KMS-11 (cell line): ENCODE data around the gene ZNF423.

Experiments used
- H2AFZ ChIP-seq: fragments of 200-600 bp; sonication (generic); 2 replicates; pipeline ENCODE4 v1.6.1; 2016; ENCODE audit warnings: antibody characterized with exemption, mixed run types, low read depth
- H3K27ac ChIP-seq: fragments of 200-600 bp; sonication (generic); 2 replicates; pipeline ENCODE4 v1.6.1; 2016; ENCODE audit warnings: mild to moderate bottlenecking, mixed run types
- H3K27me3 ChIP-seq: fragments of 200-600 bp; sonication (generic); 2 replicates; pipeline ENCODE4 v1.6.1; 2017; ENCODE audit warnings: mild to moderate bottlenecking, low read depth, mixed run types, moderate library complexity; ENCODE audit not compliant: insufficient read depth
- H3K36me3 ChIP-seq: fragments of 200-600 bp; sonication (generic); 2 replicates; pipeline ENCODE4 v1.6.1; 2017; ENCODE audit warnings: mild to moderate bottlenecking, mixed run types; ENCODE audit not compliant: insufficient read depth
- H3K4me1 ChIP-seq: fragments of 200-600 bp; sonication (generic); 2 replicates; pipeline ENCODE4 v1.6.1; 2016; ENCODE audit warnings: mild to moderate bottlenecking, low read depth, mixed run types; ENCODE audit not compliant: poor library complexity, severe bottlenecking
- H3K4me2 ChIP-seq: fragments of 200-600 bp; sonication (generic); 2 replicates; pipeline ENCODE4 v1.7.0; 2016; ENCODE audit warnings: mild to moderate bottlenecking, mixed run types
- H3K4me3 ChIP-seq: fragments of 200-600 bp; sonication (generic); IDR thresholded peaks from 2 replicates; pipeline ENCODE4 v1.6.1; 2017; ENCODE audit warnings: low read depth, low read length, mixed read lengths; ENCODE audit not compliant: insufficient read depth
- H3K79me2 ChIP-seq: fragments of 200-600 bp; sonication (generic); 2 replicates; pipeline ENCODE4 v1.6.1; 2016; ENCODE audit warnings: low read depth, mixed run types; ENCODE audit not compliant: insufficient read depth
- H3K9ac ChIP-seq: fragments of 200-600 bp; sonication (generic); 2 replicates; pipeline ENCODE4 v1.6.1; 2016; ENCODE audit warnings: mild to moderate bottlenecking, mixed run types
- H4K20me1 ChIP-seq: fragments of 200-600 bp; sonication (generic); 2 replicates; pipeline ENCODE4 v1.6.1; 2016; ENCODE audit warnings: mild to moderate bottlenecking, mixed run types; ENCODE audit not compliant: insufficient read depth
- TF ChIP-seq, protein P1 (sequence below): fragments of 200-600 bp; sonication (generic); conservative IDR thresholded peaks from 2 replicates; pipeline ENCODE4 v1.6.1; 2017; ENCODE audit warnings: low read depth, mild to moderate bottlenecking, antibody characterized with exemption, low read length, moderate library complexity, mixed read lengths

The ZNF423 gene

DNA sequence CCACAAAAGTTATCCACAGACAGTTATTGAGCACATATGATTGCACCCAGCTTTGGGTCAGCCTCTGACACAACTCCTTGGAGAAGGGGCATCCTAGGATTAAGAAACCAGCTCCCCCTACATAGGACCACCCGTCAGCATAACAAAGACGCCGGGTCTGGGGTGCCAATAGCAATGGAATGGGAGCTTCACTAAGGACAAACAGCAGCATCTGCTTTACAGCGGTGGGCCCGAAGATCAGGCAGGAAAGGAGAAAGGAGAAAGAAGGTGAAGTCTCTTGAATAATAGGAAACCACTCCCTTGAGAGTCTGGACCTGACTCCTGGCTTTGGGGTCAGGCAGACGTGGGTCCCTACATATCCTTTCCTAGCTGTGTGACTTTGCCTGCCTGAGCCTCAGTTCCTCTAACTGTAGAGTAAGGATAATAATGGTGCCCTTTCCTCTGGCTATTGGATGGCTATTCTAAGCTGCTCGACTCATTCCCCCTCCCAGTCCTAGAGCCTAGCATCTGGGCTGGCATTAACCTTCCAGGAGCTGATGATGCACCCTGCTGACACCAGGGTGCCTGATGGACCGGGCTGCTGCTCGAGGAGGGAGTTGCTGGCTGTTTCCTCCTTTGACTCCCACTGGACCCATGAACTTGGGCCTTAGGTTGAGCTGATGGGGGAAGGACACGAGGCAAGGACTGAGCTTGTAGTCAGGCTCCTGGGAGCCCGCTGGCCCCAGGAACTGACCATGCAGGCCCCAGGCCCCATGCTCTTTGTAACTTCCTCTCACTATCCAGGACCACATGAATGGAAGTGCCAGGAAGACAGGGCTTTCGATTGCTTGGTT is 388.2 kb downstream of the ZNF423 start:
- Histone ChIP-seq H3K4me2 (no peak overlapping the region), H3K4me3 (no peak overlapping the region), H3K4me1 (peaks cover 29% of the 10 kb centered on the region), H3K27me3 (no peaks in the 10 kb centered on the region), H3K9ac (no peak overlapping the region), H3K36me3 (no peaks in the 10 kb centered on the region), H3K79me2 (no peaks in the 10 kb centered on the region), H4K20me1 (no peaks in the 10 kb centered on the region), H3K27ac (no peak overlapping the region), H2AFZ (no peak overlapping the region)
- TF ChIP-seq, protein P1, sequence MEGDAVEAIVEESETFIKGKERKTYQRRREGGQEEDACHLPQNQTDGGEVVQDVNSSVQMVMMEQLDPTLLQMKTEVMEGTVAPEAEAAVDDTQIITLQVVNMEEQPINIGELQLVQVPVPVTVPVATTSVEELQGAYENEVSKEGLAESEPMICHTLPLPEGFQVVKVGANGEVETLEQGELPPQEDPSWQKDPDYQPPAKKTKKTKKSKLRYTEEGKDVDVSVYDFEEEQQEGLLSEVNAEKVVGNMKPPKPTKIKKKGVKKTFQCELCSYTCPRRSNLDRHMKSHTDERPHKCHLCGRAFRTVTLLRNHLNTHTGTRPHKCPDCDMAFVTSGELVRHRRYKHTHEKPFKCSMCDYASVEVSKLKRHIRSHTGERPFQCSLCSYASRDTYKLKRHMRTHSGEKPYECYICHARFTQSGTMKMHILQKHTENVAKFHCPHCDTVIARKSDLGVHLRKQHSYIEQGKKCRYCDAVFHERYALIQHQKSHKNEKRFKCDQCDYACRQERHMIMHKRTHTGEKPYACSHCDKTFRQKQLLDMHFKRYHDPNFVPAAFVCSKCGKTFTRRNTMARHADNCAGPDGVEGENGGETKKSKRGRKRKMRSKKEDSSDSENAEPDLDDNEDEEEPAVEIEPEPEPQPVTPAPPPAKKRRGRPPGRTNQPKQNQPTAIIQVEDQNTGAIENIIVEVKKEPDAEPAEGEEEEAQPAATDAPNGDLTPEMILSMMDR: no peak

DNA sequence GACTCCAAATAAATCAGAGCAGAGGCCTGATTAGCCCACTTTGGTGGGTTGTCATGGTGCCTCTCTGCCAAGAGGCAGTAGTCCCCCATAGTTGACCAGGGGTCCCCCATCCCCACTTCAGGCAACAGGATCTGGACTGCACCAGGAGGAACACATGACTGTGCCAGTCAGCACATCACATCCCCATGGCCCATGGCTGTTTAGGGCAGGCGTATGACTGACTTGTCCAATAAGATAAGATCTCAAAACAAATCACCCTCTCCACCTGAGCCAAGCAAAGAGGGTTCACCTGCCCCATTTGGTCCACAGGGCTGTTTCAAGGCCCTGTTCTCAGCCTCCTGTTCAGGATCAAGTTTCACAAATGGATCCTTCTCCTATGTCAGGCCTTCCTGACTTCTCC is 389.0 kb downstream of the ZNF423 start:
- TF ChIP-seq, protein P1: no peak
- peaks cover 37% of the 10 kb centered on the region for H3K4me1 ChIP-seq
- H3K27ac ChIP-seq: no peak overlapping the region

DNA sequence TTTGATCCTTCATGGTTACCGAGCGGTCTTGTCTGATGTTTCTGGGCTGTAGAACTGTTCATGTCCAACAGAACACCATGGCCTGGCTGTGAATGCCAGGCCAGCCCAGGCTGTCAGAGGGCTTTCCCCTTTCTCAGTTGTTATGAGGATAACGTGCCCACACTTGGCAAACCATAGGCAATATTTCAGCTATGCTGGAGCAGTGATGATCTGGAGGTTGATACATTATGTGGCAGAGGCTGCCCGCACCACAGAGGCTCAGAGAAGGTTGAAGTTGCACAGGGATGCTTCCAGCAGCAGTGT is 389.4 kb downstream of the ZNF423 start:
- Histone ChIP-seq H3K4me3 (no peak overlapping the region), H3K27me3 (no peaks in the 10 kb centered on the region), H3K9ac (no peak overlapping the region), H3K4me1 (peaks cover 40% of the 10 kb centered on the region), H3K36me3 (no peaks in the 10 kb centered on the region), H4K20me1 (no peaks in the 10 kb centered on the region), H3K27ac (no peak overlapping the region), H2AFZ (no peak overlapping the region), H3K4me2 (no peak overlapping the region), H3K79me2 (no peaks in the 10 kb centered on the region)
- TF ChIP-seq, protein P1: no peak

More for the DNA sequence above, 389.0 kb downstream of the ZNF423 start:
- no peak overlapping the region for H2AFZ ChIP-seq
- H3K79me2 ChIP-seq: no peaks in the 10 kb centered on the region
- no peaks in the 10 kb centered on the region for H4K20me1 ChIP-seq
- no peak overlapping the region for H3K4me3 ChIP-seq
- H3K36me3 ChIP-seq: no peaks in the 10 kb centered on the region
- no peak overlapping the region for H3K9ac ChIP-seq
- H3K4me2 ChIP-seq: no peak overlapping the region
- no peaks in the 10 kb centered on the region for H3K27me3 ChIP-seq

DNA sequence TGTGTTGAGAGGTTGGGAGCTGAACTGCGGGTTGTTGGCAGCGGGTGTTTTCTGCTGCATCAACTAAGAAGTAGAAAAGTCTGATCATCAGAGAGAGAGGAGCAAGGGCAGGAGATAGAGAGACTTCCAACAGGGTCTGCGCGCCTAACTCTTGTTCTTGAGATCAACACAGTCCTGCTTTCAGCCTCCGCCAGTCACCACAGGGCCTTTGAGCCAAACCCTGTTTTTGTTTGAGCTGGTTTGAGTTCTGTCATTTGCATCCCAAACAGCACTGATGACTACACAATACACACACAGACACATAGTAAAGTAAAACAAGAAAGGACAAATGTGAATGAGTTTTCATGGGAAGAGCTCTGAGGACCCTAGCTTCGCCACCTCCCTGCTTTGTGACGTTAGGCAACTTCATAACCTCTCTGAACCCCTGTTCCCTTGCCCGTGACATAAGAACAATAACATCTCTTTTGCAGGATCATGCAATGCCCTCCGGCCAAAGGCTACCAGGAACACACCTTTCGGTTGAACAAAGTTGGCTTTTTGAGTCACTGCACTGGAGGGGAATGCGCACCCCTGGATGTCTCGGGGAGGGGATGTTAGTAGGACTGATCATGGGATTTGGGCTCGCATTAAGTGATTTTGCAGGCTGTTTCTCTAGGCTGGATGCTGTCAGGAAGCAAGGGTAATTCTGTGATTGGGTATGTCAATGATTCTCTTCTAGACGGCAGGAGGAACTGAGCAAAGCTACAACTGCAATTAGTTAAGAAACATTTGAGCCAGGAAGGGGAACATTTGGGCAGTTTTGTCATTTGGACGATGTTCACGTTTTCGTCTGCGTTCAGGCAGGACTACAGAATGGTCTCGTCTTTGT is 390.0 kb downstream of the ZNF423 start:
- Histone ChIP-seq H3K36me3 (no peaks in the 10 kb centered on the region), H4K20me1 (no peaks in the 10 kb centered on the region), H3K4me2 (no peak overlapping the region), H3K79me2 (no peaks in the 10 kb centered on the region), H3K4me1 (peaks cover 45% of the 10 kb centered on the region), H3K27ac (no peak overlapping the region), H2AFZ (no peak overlapping the region), H3K9ac (no peak overlapping the region), H3K4me3 (no peak overlapping the region), H3K27me3 (no peaks in the 10 kb centered on the region)
- TF ChIP-seq, protein P1: no peak
